Subcutaneous adipose tissue (tissue), 4 donors: ENCODE measurements around the gene ENKUR. TPM values are rescaled to one million over a fixed set of nuclear protein-coding genes. Genes with fewer than 3 reads are reported as not detected.

Experiments
- CTCF ChIP-seq: fragments of 450-650 bp; IDR thresholded peaks from one replicate; pipeline ENCODE4 v1.5.1; 2016; ENCODE audit warnings: low read depth, mild to moderate bottlenecking, control low read depth, antibody characterized with exemption, moderate library complexity
- total RNA-seq, 4 donors: library from RNA; depleted of rRNA; stranded (reverse); fragments of >200 nt; gene quantifications; one replicate each; pipeline ENCODE4 v1.1.0, GENCODE V29; 2016

Gene ENKUR
- total RNA-seq, 4 donors from 2014 or later = 0.17 TPM; not detected in 3

- no peak for TF ChIP-seq CTCF
These were observed 52.4 kb downstream of the ENKUR start for GRCh38 chr10:24963521-24964041.

GRCh38 chr10:24962995-24963394, 53.0 kb downstream of the ENKUR start:
- TF ChIP-seq CTCF = no peak

GRCh38 chr10:24961582-24961981, 54.4 kb downstream of the ENKUR start:
- no peak for TF ChIP-seq CTCF

GRCh38 chr10:24959382-24959730, 56.6 kb downstream of the ENKUR start:
- no peak for TF ChIP-seq CTCF

GRCh38 chr10:24958721-24959381, 57.1 kb downstream of the ENKUR start:
- TF ChIP-seq CTCF = no peak

GRCh38 chr10:24958091-24958720, 57.8 kb downstream of the ENKUR start:
- TF ChIP-seq CTCF = no peak

- TF ChIP-seq CTCF = no peak
These were observed 62.3 kb downstream of the ENKUR start for GRCh38 chr10:24953675-24954074.
